RPMI7951 (cell line): Measurements from ENCODE around the gene CCDC124. TPM values are rescaled to one million over a fixed set of nuclear protein-coding genes. Genes with fewer than 3 reads are reported as not detected.
"Not testable (repeated sequence)": the region's sequence is repeated elsewhere in the genome, so short reads cannot be mapped to it uniquely, and the experiment has no call there.

Source experiments
- DNase-seq: peaks from one replicate; pipeline ENCODE4 v3.0.0-alpha.2; 2012; ENCODE audit warnings: low read depth
- total RNA-seq: library from RNA; depleted of rRNA; stranded (reverse); fragments of >200 nt; shearing (Covaris generic); gene quantifications from 2 replicates; pipeline ENCODE4 v1.2.3, GENCODE V29; 2014; rRNA removed

The CCDC124 gene
- total RNA-seq, 1 experiment from 2014 or later, result 54.3 TPM

GRCh38 chr19:17986569-17986968 lies 53.8 kb downstream of the CCDC124 start:
- DNase-seq, result not testable (repeated sequence)

- no peak for DNase-seq
These were observed 55.3 kb downstream of the CCDC124 start for GRCh38 chr19:17988161-17988560.

- DNase-seq, result no peak
These were observed 56.7 kb downstream of the CCDC124 start for GRCh38 chr19:17989425-17990094.

- DNase-seq, result no peak
These were observed 60.4 kb downstream of the CCDC124 start for GRCh38 chr19:17993076-17993813.

Other genes with a start within 250 kb of the CCDC124 start
- 0.10 and 0.12 TPM in 2 replicates for gene UNC13A, start 244.7 kb upstream of the CCDC124 start, total RNA-seq
- gene MAP1S, start 213.5 kb upstream of the CCDC124 start, total RNA-seq, result 9.6 and 10.0 TPM in 2 replicates
- 0.60 and 2.5 TPM in 2 replicates for gene FCHO1, start 181.5 kb upstream of the CCDC124 start, total RNA-seq
- 0.10 and 0.12 TPM in 2 replicates for gene B3GNT3, start 137.9 kb upstream of the CCDC124 start, total RNA-seq
- not detected in 2 replicates for gene INSL3, start 111.5 kb upstream of the CCDC124 start, total RNA-seq
- 0.59 and 1.3 TPM in 2 replicates for gene JAK3, start 85.0 kb upstream of the CCDC124 start, total RNA-seq
- gene RPL18A, start 73.1 kb upstream of the CCDC124 start, total RNA-seq, result 1,191 and 1,205 TPM in 2 replicates
- gene SLC5A5, start 61.1 kb upstream of the CCDC124 start, total RNA-seq, result not detected in 2 replicates
- gene KCNN1, start 34.1 kb downstream of the CCDC124 start, total RNA-seq, result 0.20 TPM in 1 of 2 replicates, not detected in the other
- 8.8 and 11.3 TPM in 2 replicates for gene ARRDC2, start 75.2 kb downstream of the CCDC124 start, total RNA-seq
- gene IL12RB1, start 153.9 kb downstream of the CCDC124 start, total RNA-seq, result 2.3 and 4.3 TPM in 2 replicates
- gene MAST3, start 164.8 kb downstream of the CCDC124 start, total RNA-seq, result 2.1 and 2.6 TPM in 2 replicates
- gene PIK3R2, start 220.1 kb downstream of the CCDC124 start, total RNA-seq, result 11.3 and 11.7 TPM in 2 replicates
- 56.0 and 69.6 TPM in 2 replicates for gene IFI30, start 240.8 kb downstream of the CCDC124 start, total RNA-seq